Stimulated activated CD4-positive, alpha-beta T cell treated with anti-CD3 and anti-CD28 coated beads, TNF-alpha, amount 100 ng/mL, for 24 hours (primary cell): Measurements from ENCODE around the gene CLIP1.
"Not testable (repeated sequence)": the region's sequence is repeated elsewhere in the genome, so short reads cannot be mapped to it uniquely, and the experiment has no call there.

ENCODE experiments used
- DNase-seq, 3 experiments: peaks; one replicate each; pipeline ENCODE4 v3.0.0-alpha.2; 2020; ENCODE audit warnings: low read depth in 3 of 3

The CLIP1 gene

DNA sequence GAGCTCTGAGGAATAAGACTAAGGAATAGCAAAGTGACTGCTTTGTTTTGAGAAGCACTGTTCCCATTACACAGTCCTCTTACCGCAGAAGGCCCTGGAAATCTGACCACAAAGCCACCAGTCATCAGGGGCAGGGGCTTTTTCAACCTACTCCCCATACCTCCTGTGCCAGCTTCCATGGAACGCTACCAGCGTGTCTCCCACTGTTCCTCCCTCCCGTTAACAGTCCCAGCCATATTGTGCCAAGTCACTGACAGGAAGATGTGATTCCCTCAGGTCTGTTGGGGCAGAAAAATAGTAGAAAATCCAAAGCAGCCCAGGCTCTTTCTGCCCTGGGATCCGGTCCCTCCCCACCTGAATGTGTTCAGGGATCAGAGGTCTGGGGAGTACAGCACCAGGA lies 109.5 kb downstream of the CLIP1 start:
- no peak for DNase-seq

DNA sequence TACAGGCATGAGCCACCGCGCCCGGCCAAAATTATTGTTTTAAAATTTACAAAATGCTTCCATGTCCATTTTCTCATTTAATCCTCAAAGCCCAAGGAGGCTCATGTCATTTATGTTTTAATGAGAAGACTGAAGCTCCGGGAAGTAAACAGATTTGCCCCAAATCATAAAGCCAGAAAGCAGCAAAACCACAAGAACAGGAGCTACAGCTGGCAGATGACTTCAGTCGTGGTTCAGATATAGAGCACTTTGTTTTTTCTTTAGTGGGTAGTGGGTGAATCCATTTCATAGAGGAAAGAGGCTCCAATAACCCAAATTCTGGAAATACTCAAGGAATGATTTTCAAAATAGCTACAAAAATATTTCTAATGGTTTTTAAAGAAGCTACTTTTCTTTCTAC lies 110.8 kb downstream of the CLIP1 start:
- DNase-seq = no peak

DNA sequence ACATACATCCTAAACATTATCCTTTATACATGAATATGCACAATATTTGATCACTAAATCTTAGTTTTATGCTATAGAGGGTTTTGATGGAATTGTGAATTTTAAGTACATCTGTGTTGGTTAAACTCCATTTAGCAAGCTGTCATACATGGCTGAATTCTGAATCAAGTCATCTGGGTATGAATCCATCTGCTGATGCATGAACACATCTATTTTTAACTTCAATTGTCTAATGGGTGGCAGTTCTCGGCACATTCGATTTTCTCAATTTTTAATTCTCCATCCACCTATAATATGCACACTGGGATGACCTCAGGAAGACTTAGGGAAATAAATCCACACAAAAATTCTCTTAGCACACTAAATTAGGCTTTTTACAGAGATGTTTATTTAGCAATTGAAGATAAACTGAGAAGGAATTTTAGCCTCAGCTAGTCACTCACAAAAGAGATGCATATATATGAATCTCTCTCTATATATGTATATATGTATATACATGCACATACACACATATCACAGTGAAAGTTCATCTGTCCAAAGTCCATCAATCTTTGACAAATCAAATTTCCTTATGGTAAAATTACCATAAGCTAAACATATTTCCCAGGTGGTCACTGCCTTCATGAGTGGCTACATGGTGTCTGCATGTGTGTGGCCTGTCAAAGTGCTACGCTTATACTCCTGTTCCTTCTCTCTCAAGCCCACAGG lies 111.7 kb downstream of the CLIP1 start:
- DNase-seq = no peak

DNA sequence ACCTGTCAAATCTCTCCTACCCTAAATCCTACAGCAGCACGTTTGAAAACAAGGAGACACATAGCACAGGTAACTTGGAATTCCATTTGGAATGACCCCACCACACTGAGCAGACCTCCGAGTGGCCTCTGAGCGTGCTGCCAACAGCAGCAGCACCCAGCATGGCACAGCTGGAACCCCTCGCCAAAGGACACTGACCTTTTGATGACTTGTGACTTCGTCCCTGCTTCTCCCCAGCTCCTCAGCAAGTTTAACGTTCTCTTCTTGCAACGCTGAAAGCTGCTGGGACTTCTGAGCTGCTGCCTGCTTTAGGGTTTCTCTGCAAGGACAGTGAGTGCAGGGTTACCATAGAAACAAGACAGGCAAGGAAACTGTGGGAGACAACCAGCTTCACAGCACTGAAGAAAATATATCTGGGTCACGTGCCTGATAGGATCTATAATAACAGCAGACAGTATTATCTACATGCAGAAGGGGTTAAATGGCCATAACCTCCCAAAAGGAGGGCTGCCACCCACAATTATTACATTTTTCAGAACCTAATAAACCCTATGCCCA lies 112.8 kb downstream of the CLIP1 start:
- no peak for DNase-seq

DNA sequence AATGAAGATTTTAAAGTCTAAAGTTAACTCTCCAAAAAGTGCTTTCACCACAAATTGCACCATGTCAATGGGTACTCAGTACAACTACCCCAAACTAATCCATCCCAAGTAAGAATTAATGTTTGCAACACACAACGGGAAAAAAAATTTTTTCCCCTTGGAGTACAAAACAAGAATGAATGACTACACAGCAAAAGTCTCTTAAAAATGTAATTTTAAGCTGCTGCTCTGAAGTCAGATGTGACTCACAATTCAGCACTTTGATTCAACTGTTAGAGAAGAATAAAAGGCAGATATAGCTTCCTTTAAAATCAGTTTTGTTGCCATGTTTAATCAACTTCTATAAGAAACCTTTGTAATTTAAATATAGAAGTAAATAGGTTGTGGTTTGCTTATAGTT lies 113.7 kb downstream of the CLIP1 start:
- DNase-seq = no peak

DNA sequence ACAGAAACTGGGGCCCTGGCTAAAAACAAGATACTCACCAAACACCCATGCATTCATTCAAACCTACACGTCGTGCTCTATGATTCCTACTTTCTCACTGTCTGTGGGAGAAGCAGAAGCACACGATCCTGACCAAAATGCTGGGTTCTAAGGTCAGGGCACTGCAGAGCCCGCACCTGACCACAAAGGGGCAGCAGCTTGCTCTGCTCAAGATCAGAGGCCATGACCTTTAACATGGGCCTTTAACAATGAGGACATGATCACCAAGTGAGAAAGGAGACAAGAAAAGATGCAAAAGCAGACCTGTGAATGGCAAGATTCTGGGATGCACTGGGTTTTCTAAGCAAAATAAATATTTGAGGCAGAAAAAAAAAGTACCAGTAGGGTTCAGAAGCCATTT lies 116.1 kb downstream of the CLIP1 start:
- DNase-seq = no peak

DNA sequence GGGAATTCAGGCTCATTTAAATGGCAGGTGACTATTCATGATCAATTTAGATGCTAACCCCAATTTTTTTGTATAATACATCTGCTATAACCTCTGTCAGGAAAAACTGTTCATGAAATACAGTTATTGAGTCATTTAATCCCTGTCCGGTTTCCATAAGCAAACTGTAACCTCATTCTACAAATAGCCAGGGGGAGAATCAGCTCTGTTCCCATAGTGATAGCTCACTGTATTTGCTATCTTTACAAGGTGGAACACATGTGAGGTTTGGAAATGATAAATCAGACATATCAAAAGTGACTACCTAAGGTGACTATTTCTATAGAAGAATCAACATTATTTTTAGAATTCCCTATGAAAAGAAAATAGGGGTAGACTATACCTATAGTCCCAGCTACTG lies 117.5 kb downstream of the CLIP1 start:
- no peak for DNase-seq

DNA sequence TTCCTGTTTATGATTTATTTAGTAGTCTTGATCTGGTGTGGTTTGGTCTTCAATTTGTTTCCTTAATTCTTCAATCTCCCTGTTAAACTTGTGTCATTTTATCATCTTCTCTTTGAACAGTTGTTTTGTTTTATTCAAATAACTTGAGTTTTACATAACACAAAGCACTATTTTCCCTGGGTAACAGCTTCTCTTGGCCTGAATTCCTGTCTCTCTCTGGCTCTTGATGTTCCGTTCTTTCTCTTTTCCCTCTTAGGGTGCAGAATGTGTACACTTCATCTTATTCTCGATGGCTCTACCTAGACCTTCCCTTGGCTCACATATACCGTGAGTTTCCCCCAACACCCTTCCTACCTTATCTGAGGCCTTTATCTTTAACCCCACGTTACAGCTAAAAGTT lies 119.4 kb downstream of the CLIP1 start:
- DNase-seq = no peak

DNA sequence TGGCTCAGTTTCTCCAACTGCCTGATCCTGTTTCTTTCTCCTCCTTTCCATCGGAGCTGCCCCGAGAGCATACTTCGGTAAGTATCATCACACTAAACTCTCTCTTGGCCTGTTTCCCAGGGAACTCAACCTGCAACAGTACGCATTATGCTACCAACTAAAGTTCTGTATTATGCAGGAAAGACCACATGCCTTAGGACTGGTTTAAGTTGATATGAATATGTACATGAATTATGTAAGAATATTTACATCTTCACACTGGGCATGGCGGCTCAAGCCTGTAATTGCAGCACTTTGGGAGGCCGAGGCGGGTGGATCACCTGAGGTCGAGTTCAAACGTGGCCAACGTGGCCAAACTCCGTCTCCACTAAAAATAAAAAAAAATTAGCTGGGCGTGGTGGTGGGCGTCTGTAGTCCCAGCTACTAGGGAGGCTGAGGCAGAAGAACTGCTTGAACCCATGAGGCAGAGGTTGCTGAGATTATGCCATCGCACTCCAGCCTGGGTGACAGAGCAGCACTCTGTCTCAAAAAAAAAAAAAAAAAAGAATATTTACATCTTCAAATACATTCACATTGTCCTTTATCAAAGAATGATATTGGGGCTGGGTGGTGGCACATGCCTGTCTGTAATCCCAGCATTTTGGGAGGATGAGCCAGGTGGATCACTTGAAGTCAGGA lies 124.3 kb downstream of the CLIP1 start:
- no peak for DNase-seq

DNA sequence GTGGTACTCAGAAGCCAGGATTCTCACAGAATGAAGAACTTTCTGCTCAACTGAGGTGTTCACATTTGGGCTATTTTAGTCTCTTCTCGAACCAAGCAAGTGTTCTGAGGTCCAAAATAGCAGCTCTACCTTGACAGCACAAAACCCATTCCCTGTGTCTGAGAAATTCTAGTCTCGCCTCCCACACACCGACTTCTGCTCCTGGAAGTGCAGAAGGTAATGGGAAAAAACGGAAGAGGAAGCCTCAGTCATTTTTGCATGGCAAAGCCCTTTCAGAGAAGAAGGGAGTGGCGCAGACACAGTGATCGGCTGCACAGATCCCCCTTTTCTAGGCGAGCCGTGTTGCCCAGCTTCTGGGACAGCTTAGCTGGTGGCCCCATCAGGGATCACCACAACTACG lies 125.0 kb downstream of the CLIP1 start:
- DNase-seq = no peak

DNA sequence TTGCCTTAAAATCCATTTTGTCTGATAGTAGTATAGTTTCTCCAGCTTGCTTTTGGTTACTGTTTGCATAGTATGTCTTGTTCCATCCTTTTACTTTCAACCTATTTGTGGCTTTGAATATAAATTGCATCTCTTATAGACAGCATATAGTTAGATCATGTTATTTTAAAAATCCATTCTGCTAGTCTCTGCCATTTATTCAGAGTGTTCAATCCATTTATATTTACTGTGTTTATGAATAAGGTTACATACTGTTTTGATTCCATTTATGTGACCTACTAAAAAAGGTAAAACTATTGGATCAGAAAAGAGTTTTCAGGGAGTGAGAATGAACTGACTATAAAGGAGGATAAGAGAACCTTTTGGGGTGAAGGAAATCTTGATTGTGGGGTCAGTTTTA lies 126.6 kb downstream of the CLIP1 start:
- DNase-seq = no peak

DNA sequence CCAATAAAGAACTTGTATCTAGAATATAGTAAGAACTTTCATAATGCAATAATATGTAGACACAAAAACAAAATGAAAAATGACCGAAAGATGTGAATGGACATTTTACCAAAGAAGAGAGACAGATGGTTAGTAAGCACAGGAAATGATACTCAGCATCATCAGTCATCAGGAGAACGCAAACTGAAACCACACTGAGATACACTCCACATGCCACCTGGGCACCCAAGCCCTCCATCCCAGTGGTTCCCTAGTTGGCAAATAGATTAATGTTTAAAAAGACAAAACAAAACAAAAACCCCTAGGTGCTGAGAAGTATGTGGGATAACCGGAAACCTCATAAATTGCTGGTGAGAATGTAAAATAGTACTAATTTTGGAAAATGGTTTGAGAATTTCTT lies 129.4 kb downstream of the CLIP1 start:
- no peak for DNase-seq

DNA sequence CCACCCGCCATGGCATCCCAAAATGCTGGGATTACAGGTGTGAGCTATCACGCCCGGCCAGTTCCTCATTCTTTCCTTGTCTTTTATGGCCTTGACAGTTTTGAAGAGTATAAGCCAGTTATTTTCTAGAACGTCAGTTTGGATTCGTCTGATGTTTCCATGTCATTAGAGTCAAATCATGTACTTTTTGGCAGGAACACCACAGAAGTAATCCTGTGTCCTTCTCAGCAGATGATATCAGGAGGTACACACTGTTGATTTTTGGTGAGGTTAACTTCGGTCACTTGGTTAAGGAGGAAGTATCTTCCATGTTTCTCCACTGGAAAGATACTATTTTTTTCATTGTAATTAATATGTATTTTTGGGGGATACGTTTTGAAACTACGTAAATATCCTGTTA lies 131.0 kb downstream of the CLIP1 start:
- no peak for DNase-seq

DNA sequence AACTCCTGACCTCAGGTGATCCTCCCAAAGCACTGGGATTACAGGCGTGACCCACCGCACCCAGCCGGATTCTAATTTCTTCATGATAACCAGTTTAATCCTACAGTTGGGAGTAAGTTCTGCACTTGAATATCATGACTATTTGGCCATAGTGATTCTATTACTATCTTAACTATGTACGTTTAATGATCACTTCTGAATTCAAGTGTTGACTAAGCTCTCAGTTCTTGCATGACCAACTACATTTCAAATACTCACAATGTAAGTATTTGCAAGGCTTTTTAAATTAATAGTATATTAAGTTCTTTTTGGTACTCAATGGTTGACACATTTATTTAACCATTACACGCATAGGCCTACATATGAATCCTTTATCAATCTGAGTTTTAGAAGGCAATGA lies 138.8 kb downstream of the CLIP1 start:
- DNase-seq = no peak

DNA sequence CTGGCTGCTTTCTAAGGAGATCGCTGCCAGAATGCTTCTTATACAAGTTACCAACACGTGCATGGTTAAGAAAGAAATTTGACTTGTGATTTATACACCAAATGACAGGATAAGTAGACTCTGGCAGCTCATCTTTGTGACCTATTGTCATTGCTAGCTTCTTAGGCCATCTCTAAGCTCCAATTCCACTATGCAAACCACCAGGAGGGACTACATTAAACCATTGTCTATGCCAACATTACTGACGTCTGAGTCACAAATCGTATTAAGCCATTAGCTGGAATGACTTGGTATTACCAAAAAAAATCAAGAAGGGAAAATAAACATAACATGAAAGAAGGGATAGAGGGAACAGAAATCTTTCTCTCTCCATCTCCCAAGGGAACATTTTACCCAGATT lies 140.4 kb downstream of the CLIP1 start:
- no peak for DNase-seq

DNA sequence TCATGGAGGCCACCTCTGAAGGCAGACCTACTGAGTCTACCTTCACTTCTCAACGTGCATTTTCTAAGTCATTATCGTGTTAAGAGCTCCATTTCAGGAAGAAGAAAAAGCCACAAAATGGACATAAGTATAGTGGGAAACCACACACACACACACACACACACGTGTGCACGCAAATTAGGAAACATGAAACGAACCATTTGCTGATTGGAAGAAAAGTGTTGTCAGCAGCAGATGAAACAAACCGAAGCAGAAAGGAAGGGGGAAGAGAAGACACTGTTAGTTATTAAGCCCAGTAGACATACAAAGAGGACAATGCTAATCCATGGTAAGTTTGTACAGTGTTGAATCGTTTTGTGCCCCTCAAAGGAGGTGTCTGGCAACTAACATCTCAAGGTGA lies 146.2 kb downstream of the CLIP1 start:
- DNase-seq = no peak

DNA sequence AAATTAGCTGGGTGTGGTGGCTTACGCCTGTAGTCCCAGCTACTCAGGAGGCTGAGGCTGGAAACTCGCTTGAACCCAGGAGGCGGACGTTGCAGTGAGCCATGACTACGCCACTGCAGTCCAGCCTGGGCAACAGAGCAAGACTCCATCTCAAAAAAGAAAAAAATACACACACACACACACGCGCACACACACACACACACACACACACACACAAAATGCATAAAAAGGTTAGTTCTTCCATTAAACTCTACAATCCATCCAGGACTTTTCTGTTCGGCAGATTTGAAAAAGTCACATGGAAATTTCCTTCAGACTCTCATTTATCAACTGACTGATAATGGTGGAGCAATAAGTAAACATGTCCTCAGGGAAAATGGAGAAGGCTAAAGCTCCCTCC lies 147.0 kb downstream of the CLIP1 start:
- DNase-seq = no peak

DNA sequence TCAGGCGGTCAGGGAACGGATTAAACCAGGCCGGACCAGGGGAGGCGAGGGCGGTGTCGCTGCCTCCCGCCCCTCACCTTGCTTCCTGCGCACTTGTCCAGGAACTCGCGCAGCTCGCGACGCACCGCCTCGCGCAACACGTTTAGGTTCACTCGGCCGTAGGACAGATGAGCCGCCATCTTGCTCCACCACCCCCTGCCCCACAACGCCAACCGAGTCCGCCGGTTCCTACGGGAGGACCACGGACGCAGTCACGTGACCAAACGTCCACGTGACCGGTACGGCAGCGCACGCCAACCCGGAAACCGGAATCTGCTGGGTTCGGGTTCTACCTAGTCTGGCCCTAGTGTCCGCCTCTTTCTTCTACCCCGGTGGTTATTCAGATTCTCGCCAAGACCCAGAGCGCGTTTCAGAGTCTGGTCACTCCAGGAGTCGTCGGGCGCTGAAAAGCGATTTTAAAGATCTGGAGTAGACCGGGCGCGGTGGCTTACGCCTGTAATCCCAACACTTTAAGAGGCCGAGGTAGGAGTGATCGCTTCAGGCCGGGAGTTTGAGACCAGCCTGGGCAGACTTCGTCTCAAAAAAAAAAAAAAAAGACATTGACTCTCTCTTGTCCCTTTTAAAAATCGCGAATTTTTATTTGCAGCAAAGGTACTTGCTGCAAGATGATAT lies 156.1 kb downstream of the CLIP1 start, which contains the start of gene VPS33A:
Gene VPS33A, minus strand, starts transcription at position 265 of the 672 bp plus-strand sequence. Its CDS starts 86 bp downstream, at position 179.
- DNase-seq = peak; percentile 90 to 95 (median 92)

DNA sequence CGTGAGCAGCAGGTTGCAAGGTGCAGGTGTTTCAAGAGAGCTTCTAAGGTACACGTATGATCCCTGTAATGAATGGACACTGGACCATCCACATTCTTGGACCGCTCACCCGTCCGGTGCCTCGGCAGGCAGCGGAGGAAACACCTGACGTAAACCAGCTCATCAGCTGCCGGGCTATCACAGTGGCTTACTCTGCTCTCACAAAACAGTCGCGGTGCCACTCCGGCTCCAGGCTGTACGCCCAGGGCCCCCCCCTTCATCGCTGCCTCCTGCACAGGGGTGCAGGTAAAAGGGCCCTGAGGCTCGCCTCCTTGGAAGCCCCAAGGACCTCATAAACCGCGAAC lies 156.6 kb downstream of the CLIP1 start:
- DNase-seq = peak in 1 of 3 experiments; percentile 14

DNA sequence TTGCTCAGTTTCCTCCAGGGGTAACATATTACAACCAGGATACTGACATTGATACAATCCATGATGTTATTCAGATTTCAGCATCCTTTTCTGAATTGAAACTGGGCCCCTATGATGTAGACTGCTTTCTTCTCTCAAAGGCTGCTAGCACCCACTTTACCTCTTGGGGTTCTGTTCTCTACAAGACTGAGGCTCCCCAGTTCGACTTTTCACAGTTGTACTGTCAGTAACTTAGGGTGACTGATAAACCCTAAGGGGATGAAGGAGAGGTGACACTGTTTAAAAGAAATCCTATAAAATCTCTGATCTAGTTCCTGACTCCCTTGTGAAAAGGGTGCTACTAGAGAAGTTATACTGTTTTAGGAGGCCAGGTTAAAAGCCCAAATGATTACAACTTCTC lies 157.0 kb downstream of the CLIP1 start:
- no peak for DNase-seq

DNA sequence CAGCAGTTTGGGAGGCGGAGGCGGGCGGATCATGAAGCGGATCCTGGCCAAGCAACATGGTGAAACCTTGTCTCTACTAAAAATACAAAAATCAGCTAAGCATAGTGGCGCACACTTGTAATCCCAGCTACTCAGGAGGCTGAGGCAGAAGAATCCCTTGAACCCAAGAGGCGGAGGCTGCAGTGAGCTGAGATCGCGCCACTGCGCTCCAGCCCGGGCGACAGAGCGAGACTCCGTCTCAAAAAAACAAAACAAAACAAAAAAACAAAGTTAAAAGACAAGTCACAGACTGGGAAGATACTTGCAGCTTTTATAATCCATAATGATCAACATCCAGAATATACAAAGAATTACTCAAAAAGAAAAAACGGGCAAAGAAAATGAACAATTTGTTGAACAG lies 161.7 kb downstream of the CLIP1 start:
- not testable (repeated sequence) for DNase-seq

DNA sequence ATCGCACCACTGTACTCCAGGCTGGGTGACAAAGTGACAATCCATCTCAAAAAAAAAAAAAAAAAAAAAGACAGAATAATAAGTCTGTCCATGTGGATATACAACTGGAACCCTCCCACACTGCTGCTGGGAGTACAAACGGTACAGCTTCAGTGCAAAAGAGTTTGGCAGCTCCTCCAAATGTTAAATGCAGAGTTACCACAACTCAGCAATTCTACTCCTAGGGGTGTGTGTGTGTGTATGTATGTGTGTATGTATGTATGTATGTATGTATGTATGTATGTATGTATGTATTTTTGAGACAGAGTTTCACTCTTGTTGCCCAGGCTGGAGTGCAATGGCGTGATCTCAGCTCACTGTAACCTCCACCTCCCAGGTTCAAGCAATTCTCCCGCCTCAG lies 163.5 kb downstream of the CLIP1 start:
- DNase-seq = not testable (repeated sequence)

DNA sequence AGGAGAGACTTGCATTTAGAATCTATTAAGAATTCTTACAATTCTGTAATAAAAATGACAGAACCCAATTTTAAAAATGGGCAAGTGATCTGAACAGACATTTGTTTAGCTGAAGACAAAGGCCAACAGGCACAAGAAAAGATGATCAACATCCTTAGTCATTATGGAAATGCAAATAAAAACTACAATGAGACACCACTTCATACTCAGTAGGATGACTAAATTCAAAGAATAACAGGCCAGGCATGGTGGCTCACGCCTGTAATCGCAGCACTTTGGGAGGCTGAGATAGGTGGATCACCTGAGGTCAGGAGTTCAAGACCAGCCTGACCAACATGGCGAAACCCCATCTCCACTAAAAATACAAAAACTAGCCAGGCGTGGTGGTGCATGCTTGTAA lies 164.0 kb downstream of the CLIP1 start:
- not testable (repeated sequence) for DNase-seq
